Measurements from ENCODE around the gene HK1.
"Not testable (repeated sequence)": the region's sequence is repeated elsewhere in the genome, so short reads cannot be mapped to it uniquely, and the experiment has no call there.

The HK1 gene

GRCh38 chr10:69259547-69260243 lies 18.6 kb upstream of the HK1 start:
- no peak for DNase-seq

GRCh38 chr10:69261184-69261583 lies 17.1 kb upstream of the HK1 start:
- no peak for DNase-seq

- no peak for DNase-seq
Measured at GRCh38 chr10:69262292-69262751, 16.0 kb upstream of the HK1 start.

GRCh38 chr10:69265521-69265920 lies 12.8 kb upstream of the HK1 start:
- DNase-seq, result no peak

GRCh38 chr10:69268761-69269416 lies 9.4 kb upstream of the HK1 start:
- no peak for DNase-seq

- no peak for DNase-seq
Measured at GRCh38 chr10:69269761-69270160, 8.5 kb upstream of the HK1 start.

- DNase-seq, result no peak
Measured at GRCh38 chr10:69270990-69271389, 7.3 kb upstream of the HK1 start.

- no peak for DNase-seq
Measured at GRCh38 chr10:69272624-69273023, 5.7 kb upstream of the HK1 start.

GRCh38 chr10:69275444-69275843 lies 2.9 kb upstream of the HK1 start:
- no peak for DNase-seq

GRCh38 chr10:69276503-69276902 lies 1.8 kb upstream of the HK1 start:
- DNase-seq, result no peak

- no peak for DNase-seq
Measured at GRCh38 chr10:69279110-69279509, 814 bp downstream of the HK1 start.

GRCh38 chr10:69281507-69282413 lies 3.5 kb downstream of the HK1 start:
- DNase-seq, result no peak

- DNase-seq, result not testable (repeated sequence)
Measured at GRCh38 chr10:69284402-69284801, 6.1 kb downstream of the HK1 start.

- no peak for DNase-seq
Measured at GRCh38 chr10:69285699-69286098, 7.4 kb downstream of the HK1 start.

- DNase-seq, result no peak
Measured at GRCh38 chr10:69287181-69287580, 8.9 kb downstream of the HK1 start.

GRCh38 chr10:69290993-69291392 lies 12.7 kb downstream of the HK1 start:
- DNase-seq, result no peak

GRCh38 chr10:69292459-69292858 lies 14.2 kb downstream of the HK1 start:
- DNase-seq, result no peak

- no peak for DNase-seq
Measured at GRCh38 chr10:69295027-69295636, 16.8 kb downstream of the HK1 start.

GRCh38 chr10:69303632-69304051 lies 25.3 kb downstream of the HK1 start:
- DNase-seq, result no peak

- DNase-seq, result no peak
Measured at GRCh38 chr10:69306421-69306820, 28.1 kb downstream of the HK1 start.

- DNase-seq, result no peak
Measured at GRCh38 chr10:69307434-69307833, 29.1 kb downstream of the HK1 start.

GRCh38 chr10:69308304-69308703 lies 30.0 kb downstream of the HK1 start:
- not testable (repeated sequence) for DNase-seq

- DNase-seq, result no peak
Measured at GRCh38 chr10:69311309-69311708, 33.0 kb downstream of the HK1 start.

All from activated CD4-positive, CD25-positive, alpha-beta regulatory T cell treated with anti-CD3 and anti-CD28 coated beads, Interleukin-2, amount 50 U/mL, for 72 hours (primary cell).